ENCODE measurements around the gene C1orf50.
"Not testable (repeated sequence)": the region's sequence is repeated elsewhere in the genome, so short reads cannot be mapped to it uniquely, and the experiment has no call there.

Gene C1orf50

DNA sequence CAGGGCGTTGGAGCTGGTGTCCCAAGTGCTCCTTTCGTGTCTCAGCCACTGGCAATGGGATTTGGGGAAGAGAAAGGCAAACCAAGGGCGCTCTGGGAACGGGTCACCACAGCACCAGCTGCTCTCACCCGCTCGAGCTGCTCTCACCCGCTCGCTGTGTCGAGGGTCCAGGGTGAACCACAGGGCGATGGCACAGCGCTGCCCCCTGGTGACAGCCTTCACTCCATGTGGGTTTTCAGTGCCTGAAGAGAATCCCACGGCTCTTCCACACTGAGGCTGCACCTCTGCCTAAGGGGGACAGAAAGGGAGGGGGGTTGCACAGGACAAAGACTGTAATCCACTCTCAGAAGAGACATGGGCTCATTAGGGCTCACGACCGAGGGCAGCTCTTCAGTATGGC, 19.9 kb upstream of the C1orf50 start:
- Histone ChIP-seq H3K27ac (ENCODE audit: low read depth, low read length, severe bottlenecking) (no peak overlapping the region), H3K9me3 (ENCODE audit: control insufficient read depth, low read length) (no peaks in the 10 kb centered on the region), H3K4me3 (ENCODE audit: extremely low read depth, insufficient read depth, low read length, poor library complexity, severe bottlenecking) (no peak overlapping the region), H3K4me1 (ENCODE audit: control insufficient read depth, insufficient read depth, low read length, poor library complexity, severe bottlenecking) (no peaks in the 10 kb centered on the region), H3K36me3 (ENCODE audit: control insufficient read depth, insufficient read depth, low read length) (peaks cover 52% of the 10 kb centered on the region)
- WGBS, 2 experiments (ENCODE audit: insufficient coverage in 2 of 2): 78 to 85% methylated on average over 11 to 13 of the region's 14 CpGs

DNA sequence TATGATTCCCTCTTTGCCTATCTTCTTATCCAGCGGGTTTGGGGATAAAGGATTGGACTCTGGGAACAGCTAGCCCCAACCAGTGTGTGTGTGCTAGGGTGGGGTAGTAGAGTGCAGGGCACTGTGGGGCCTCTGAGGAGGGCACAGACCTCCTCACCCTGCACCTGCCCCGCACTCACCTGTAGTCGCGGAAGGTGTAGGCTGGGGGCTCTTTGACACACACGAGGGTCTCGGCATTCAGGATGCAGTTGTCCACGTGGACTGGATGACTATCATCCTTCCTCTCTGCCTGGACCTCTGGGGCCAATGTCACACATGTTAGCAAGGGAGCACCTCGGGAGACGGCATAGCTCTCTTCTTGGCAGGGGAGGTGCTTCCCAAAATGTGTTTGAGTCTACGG, 19.0 kb upstream of the C1orf50 start:
- no peaks in the 10 kb centered on the region for H3K9me3 ChIP-seq (ENCODE audit: control insufficient read depth, low read length)
- peaks cover 61% of the 10 kb centered on the region for H3K36me3 ChIP-seq (ENCODE audit: control insufficient read depth, insufficient read depth, low read length)
- WGBS, 2 experiments (ENCODE audit: insufficient coverage in 2 of 2): 92 to 96% methylated on average over 8 to 9 of the region's 10 CpGs
- no peaks in the 10 kb centered on the region for H3K4me1 ChIP-seq (ENCODE audit: control insufficient read depth, insufficient read depth, low read length, poor library complexity, severe bottlenecking)
- H3K27ac ChIP-seq (ENCODE audit: low read depth, low read length, severe bottlenecking): no peak overlapping the region
- H3K4me3 ChIP-seq (ENCODE audit: extremely low read depth, insufficient read depth, low read length, poor library complexity, severe bottlenecking): no peak overlapping the region

DNA sequence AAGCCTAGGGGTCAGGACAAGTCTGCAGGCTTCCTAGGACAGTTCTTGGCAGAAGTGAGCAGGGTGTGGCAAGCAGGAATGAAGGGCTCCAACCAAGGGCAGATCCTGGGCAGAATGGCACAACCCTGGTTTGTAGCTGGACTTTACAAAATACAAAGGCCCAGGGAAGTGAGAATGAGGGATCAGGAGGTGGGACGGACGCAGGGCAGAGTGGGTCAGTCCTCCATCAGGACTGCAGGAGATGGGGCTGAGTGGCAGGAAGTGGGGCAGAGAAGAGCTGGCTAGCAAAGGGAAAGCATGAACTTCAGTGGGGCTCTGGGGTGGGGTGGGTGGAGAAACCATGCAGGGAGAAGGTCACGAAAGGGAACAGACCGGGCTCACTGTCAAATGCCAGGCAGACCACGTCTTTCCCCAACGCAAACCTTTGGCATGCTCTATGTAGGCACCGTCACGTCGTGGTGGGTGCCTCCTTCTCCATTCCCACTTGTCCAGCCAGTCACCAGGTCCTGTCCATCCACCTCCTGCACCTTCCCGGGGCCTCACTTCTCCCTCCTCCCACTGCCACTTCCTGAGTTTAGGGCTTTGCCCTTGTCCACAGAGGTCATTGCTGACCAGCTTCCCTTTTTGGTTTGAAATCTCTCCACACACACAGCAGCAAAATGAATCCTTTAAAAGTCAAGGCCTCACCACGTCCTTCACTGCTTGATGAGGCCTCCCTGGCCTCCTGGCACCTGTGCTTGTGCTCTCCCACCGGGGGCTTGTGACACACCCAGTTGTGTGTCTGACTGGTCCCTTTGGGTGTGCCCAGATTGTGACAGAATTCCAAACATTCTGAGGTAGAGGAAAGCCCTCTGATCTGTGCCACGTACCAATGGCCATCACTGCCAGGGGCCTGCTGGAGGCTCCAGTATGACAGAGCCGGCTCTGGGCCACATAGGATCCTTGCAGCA, 18.3 kb upstream of the C1orf50 start:
- 97% methylated on average over 10 to 12 of the region's 14 CpGs for WGBS, 2 experiments (ENCODE audit: insufficient coverage in 2 of 2)
- Histone ChIP-seq H3K4me1 (ENCODE audit: control insufficient read depth, insufficient read depth, low read length, poor library complexity, severe bottlenecking) (no peaks in the 10 kb centered on the region), H3K9me3 (ENCODE audit: control insufficient read depth, low read length) (no peaks in the 10 kb centered on the region), H3K27ac (ENCODE audit: low read depth, low read length, severe bottlenecking) (no peak overlapping the region), H3K36me3 (ENCODE audit: control insufficient read depth, insufficient read depth, low read length) (peaks cover 68% of the 10 kb centered on the region), H3K4me3 (ENCODE audit: extremely low read depth, insufficient read depth, low read length, poor library complexity, severe bottlenecking) (no peak overlapping the region)

DNA sequence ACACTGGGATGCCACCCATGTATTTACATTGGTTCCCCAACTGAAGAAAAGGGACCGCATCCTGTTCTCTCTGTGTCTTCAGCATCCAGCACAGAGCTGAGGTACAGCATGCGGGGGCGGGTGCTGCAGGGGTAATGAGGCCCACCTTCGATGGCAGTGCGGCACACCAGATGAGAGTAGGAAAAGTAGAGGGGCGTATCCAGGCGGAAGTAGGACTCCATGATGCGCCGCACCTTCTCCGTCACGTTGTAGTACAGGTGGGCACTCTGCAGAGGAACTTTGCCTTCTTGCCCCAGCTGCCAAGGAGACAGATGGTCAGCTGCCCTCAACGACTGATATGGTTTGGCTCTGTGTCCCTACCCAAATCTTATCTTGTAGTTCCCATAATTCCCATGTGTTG, 17.0 kb upstream of the C1orf50 start:
- peaks cover 81% of the 10 kb centered on the region for H3K36me3 ChIP-seq (ENCODE audit: control insufficient read depth, insufficient read depth, low read length)
- no peak overlapping the region for H3K27ac ChIP-seq (ENCODE audit: low read depth, low read length, severe bottlenecking)
- H3K9me3 ChIP-seq (ENCODE audit: control insufficient read depth, low read length): no peaks in the 10 kb centered on the region
- H3K4me3 ChIP-seq (ENCODE audit: extremely low read depth, insufficient read depth, low read length, poor library complexity, severe bottlenecking): no peak overlapping the region
- WGBS, 2 experiments (ENCODE audit: insufficient coverage in 2 of 2): 98 to 100% methylated on average over 11 of the region's 12 CpGs
- no peaks in the 10 kb centered on the region for H3K4me1 ChIP-seq (ENCODE audit: control insufficient read depth, insufficient read depth, low read length, poor library complexity, severe bottlenecking)

DNA sequence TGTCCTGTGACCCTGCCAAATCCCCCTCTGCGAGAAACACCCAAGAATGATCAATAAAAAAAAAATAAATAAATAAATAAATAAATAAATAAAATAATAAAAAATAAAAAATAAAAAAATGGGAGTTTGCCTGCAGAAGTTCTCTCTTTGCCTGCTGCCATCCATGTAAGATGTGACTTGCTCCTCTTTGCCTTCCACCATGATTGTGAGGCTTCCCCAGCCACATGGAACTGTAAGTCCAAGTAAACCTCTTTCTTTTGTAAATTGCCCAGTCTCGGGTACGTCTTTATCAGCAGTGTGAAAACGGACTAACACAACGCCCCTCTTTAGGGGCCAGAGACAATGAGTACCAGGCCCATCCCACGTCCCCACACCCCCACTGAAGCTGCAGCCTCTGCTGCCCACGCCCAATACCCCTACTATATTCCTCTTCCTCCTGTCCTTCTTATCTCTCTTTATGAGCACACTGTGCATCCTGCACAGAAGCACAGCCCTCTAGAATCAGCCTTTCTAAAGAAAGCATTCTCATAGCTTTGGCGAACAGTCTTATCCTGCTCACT, 15.5 kb upstream of the C1orf50 start:
- not testable (repeated sequence) for H3K4me3 ChIP-seq (ENCODE audit: extremely low read depth, insufficient read depth, low read length, poor library complexity, severe bottlenecking); H3K4me1 ChIP-seq (ENCODE audit: control insufficient read depth, insufficient read depth, low read length, poor library complexity, severe bottlenecking); H3K27ac ChIP-seq (ENCODE audit: low read depth, low read length, severe bottlenecking); H3K9me3 ChIP-seq (ENCODE audit: control insufficient read depth, low read length)
- 93 to 99% methylated on average over 7 of the region's 8 CpGs for WGBS, 2 experiments (ENCODE audit: insufficient coverage in 2 of 2)
- peaks cover 88% of the 10 kb centered on the region for H3K36me3 ChIP-seq (ENCODE audit: control insufficient read depth, insufficient read depth, low read length)

DNA sequence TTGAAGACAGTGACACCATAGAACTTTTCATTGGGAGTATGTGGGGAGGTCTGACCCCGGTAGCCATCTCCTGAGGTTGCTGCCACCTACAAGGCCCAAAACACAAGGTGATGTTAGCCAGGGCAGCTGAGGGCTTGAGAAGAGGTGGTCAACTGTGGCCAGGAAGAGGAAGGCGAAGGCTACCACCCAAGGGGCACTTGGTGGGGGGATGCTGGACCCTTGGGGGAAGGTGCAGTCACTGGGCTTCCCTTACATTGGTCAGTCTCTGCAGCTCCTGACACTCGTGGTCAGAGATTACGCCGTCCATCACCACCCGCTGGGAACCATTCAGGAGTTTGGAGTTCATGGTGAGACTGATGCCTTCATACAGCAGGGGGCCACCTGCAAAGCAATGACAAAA, 14.8 kb upstream of the C1orf50 start:
- Histone ChIP-seq H3K4me1 (ENCODE audit: control insufficient read depth, insufficient read depth, low read length, poor library complexity, severe bottlenecking) (no peaks in the 10 kb centered on the region), H3K27ac (ENCODE audit: low read depth, low read length, severe bottlenecking) (no peak overlapping the region), H3K36me3 (ENCODE audit: control insufficient read depth, insufficient read depth, low read length) (peaks cover 88% of the 10 kb centered on the region), H3K9me3 (ENCODE audit: control insufficient read depth, low read length) (no peaks in the 10 kb centered on the region), H3K4me3 (ENCODE audit: extremely low read depth, insufficient read depth, low read length, poor library complexity, severe bottlenecking) (no peak overlapping the region)
- WGBS, 2 experiments (ENCODE audit: insufficient coverage in 2 of 2): 84 to 96% methylated on average over 5 to 6 of the region's 6 CpGs

DNA sequence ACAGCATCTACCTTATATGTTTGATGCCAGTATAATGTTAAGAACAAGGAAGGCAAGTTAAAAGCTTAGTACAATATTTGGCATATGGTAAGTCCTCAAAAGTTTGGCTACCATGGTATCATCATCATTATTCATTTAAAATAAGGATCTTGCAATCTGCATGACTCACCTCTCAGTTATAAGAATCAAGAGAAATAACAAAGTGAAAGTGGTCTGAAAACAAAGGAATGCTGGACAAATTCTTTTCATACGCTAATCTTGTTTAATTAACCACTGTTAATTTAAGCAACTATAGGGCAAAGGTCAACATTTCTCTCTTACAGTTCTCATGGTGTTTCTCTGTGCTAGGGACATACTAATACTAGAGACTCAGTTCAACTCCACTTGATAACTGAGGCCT, 14.0 kb upstream of the C1orf50 start:
- H3K27ac ChIP-seq (ENCODE audit: low read depth, low read length, severe bottlenecking): no peak overlapping the region
- peaks cover 90% of the 10 kb centered on the region for H3K36me3 ChIP-seq (ENCODE audit: control insufficient read depth, insufficient read depth, low read length)
- H3K4me3 ChIP-seq (ENCODE audit: extremely low read depth, insufficient read depth, low read length, poor library complexity, severe bottlenecking): no peak overlapping the region
- H3K4me1 ChIP-seq (ENCODE audit: control insufficient read depth, insufficient read depth, low read length, poor library complexity, severe bottlenecking): no peaks in the 10 kb centered on the region
- no peaks in the 10 kb centered on the region for H3K9me3 ChIP-seq (ENCODE audit: control insufficient read depth, low read length)
- WGBS, 2 experiments (ENCODE audit: insufficient coverage in 2 of 2): 100% methylated on average over 1 of the region's 1 CpG; no CpG with 5 or more reads in 1 of the 2 experiments

DNA sequence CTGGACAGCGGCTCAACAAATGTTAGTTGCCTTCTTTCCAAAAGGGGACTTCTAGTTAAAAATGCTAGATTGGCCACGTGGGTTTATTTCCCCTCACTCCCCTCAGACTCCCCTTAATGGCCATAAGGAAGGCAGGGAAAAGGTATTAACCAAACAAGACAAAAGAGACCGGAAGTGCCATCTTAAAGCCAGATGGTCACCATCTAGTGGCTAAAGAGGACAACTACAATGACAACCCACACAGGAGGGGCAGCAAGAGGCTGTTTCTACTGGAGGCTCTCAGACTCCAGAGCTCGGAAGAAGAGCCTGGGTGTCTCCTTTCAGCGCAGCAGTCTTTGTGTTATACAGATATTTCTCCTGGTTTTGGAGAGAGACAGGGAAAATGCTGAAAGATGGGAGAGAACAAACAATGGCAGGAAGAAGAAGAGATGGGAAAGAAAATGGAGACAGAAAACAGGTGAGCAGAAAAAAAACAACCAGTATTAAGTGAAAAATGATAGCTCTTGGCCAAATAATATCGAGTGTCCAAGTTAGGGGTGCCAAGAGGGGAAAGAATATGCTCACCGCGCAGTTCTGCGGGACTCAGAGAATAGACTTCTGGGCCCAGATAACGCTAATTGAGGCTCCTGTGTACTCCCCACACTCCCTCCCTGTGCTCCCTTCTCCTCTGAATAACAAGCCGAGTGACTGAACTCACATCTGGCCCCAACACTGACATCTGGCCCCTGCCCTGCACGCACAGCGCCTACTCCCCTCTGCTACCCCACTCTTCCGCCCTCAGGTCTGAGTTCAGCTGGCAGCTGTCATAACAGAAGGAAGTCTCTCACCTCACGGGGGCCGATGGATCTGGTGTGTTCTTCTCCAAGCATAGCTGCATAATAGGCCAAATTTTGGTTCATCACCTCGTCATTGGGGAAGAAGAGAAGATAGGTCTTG, 9.8 kb upstream of the C1orf50 start:
- peaks cover under 1% of the 10 kb centered on the region for H3K4me1 ChIP-seq (ENCODE audit: control insufficient read depth, insufficient read depth, low read length, poor library complexity, severe bottlenecking)
- H3K9me3 ChIP-seq (ENCODE audit: control insufficient read depth, low read length): no peaks in the 10 kb centered on the region
- no peak overlapping the region for H3K27ac ChIP-seq (ENCODE audit: low read depth, low read length, severe bottlenecking)
- peaks cover 98% of the 10 kb centered on the region for H3K36me3 ChIP-seq (ENCODE audit: control insufficient read depth, insufficient read depth, low read length)
- 90 to 91% methylated on average over 12 to 15 of the region's 17 CpGs for WGBS, 2 experiments (ENCODE audit: insufficient coverage in 2 of 2)
- no peak overlapping the region for H3K4me3 ChIP-seq (ENCODE audit: extremely low read depth, insufficient read depth, low read length, poor library complexity, severe bottlenecking)

DNA sequence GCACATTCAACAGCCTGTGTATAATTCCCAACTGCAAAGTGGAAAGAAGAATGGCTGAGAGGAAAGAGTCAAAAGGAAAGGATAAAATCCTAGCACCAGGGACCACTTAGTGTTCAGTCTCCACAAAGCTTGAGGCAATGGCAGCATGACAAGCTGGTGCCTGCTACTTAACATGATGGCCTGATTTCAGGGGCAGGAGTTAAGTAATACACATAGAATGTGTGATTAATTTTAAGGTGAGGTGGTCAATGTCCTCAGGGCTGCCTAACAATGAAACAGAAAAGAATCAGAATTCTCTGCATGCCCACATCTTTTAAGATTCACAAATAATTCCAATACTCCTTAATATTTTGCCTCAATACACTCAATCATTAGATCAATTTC, 9.2 kb upstream of the C1orf50 start:
- H3K36me3 ChIP-seq (ENCODE audit: control insufficient read depth, insufficient read depth, low read length): peaks cover 98% of the 10 kb centered on the region
- H3K9me3 ChIP-seq (ENCODE audit: control insufficient read depth, low read length): no peaks in the 10 kb centered on the region
- H3K4me3 ChIP-seq (ENCODE audit: extremely low read depth, insufficient read depth, low read length, poor library complexity, severe bottlenecking): no peak overlapping the region
- no peak overlapping the region for H3K27ac ChIP-seq (ENCODE audit: low read depth, low read length, severe bottlenecking)
- H3K4me1 ChIP-seq (ENCODE audit: control insufficient read depth, insufficient read depth, low read length, poor library complexity, severe bottlenecking): peaks cover 5% of the 10 kb centered on the region

DNA sequence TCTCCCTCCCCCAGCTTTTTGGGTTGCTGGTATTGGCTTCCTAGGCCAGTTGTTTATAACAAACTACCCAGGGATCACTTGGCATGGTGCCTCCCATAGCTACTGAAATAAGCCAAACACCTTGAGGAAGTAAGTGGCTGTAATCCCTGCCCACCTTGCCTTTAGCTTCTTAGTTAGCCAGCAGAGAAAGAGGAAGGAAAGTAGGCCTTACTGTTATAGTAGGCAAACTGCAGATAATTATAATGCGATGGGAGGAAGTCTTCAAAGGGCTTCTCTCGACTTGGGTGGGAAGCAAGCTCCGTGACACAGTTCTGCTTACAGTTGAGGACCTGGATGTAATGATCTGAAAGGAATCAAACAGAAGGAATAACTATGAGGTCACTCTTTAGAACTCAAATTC, 8.4 kb upstream of the C1orf50 start:
- no peak overlapping the region for H3K27ac ChIP-seq (ENCODE audit: low read depth, low read length, severe bottlenecking)
- no peak overlapping the region for H3K4me3 ChIP-seq (ENCODE audit: extremely low read depth, insufficient read depth, low read length, poor library complexity, severe bottlenecking)
- H3K9me3 ChIP-seq (ENCODE audit: control insufficient read depth, low read length): no peaks in the 10 kb centered on the region
- 95 to 100% methylated on average over 3 of the region's 3 CpGs for WGBS, 2 experiments (ENCODE audit: insufficient coverage in 2 of 2)
- H3K4me1 ChIP-seq (ENCODE audit: control insufficient read depth, insufficient read depth, low read length, poor library complexity, severe bottlenecking): peaks cover 5% of the 10 kb centered on the region
- H3K36me3 ChIP-seq (ENCODE audit: control insufficient read depth, insufficient read depth, low read length): peaks cover 98% of the 10 kb centered on the region
